Adrenal gland (tissue), 12 donors: ENCODE data around the gene TAF1A. TPM values are rescaled to one million over a fixed set of nuclear protein-coding genes. Genes with fewer than 3 reads are reported as not detected.

ENCODE experiments used
- DNase-seq, 7 donors: peaks; one replicate each; pipeline ENCODE4 v3.0.0-alpha.2; 2019 to 2020
- H3K27ac ChIP-seq, 5 donors: fragments of 200-600 bp; sonication (generic) in 4 of 5; 1 replicate in 3 of 5; 2 replicates in 2 of 5; pipeline versions ENCODE4 v1.5.1 to v1.8.0; 2016 to 2020; ENCODE audit warnings: mild to moderate bottlenecking in 1 of 5
- H3K27me3 ChIP-seq: fragments of 200-600 bp; 2 replicates; pipeline ENCODE4 v1.8.0; 2021
- H3K36me3 ChIP-seq, 2 donors: fragments of 200-600 bp; replicated peaks in 1 of 2; 1 replicate in 1 of 2; 2 replicates in 1 of 2; pipeline versions ENCODE4 v1.5.1 to v1.8.0; 2018 to 2022
- H3K4me1 ChIP-seq, 2 donors: fragments of 200-600 bp; replicated peaks in 1 of 2; 1 replicate in 1 of 2; 2 replicates in 1 of 2; pipeline versions ENCODE4 v1.5.1 to v1.8.0; 2018 to 2021
- H3K4me3 ChIP-seq, 4 donors: fragments of 200-600 bp; sonication (generic) in 3 of 4; one replicate each; pipeline ENCODE4 v1.5.1; 2016 to 2018
- H3K9me3 ChIP-seq, 3 donors: fragments of 200-600 bp; sonication (generic) in 1 of 3; replicated peaks in 1 of 3; 1 replicate in 2 of 3; 2 replicates in 1 of 3; pipeline versions ENCODE4 v1.5.1 to v1.8.0; 2016 to 2021
- POLR2A ChIP-seq, 2 donors: fragments of 450-650 bp; IDR thresholded peaks; one replicate each; pipeline ENCODE4 v1.6.1; 2017; ENCODE audit warnings: antibody characterized with exemption in 2 of 2, mild to moderate bottlenecking in 2 of 2, moderate library complexity in 1 of 2
- WGBS, 4 donors: extraction: QIAGEN DNeasy Blood & Tissue Kit in 2 of 4; methylation state at CpG; one replicate each; pipeline versions ENCODE4 v1.1.5 to v1.1.7; 2013 to 2017; 5-methylcytosine and 5-hydroxymethylcytosine counted together
- intact Hi-C, 2 donors: fragments of 100-400 bp; cut with DNase I; formaldehyde crosslinking; loops; one replicate each; pipeline versions ENCODE4 v1.14.1 to v1.15.0; 2022 to 2023
- polyA plus RNA-seq, 3 donors: library from polyadenylated mRNA; stranded (reverse); fragments of 200-250 nt in 2 of 3; fragments of 350-450 nt in 1 of 3; fragmentation: Illumina TruSeq in 1 of 3; extraction: RNeasy Lipid Tissue Mini Kit (QIAGEN cat#74804) in 1 of 3; gene quantifications; one replicate each; pipeline ENCODE4 v1.2.3, GENCODE V29; 2013 to 2014
- total RNA-seq, 9 donors: library from RNA; depleted of rRNA in 4 of 9; stranded (reverse); fragments of >200 nt in 4 of 9; fragments of 120-200 nt in 1 of 9; fragmentation: NEBNext Ultra II Directional in 1 of 9; extraction: Animal tissue kit (Norgen Biotek cat#: 25700) in 1 of 9; gene quantifications; one replicate each; pipeline versions ENCODE4 v1.1.0 to v1.2.4, GENCODE V29; 2013 to 2023
- TF ChIP-seq, protein P1 (sequence below), 6 experiments: fragments of 450-650 bp in 4 of 6; fragments of 200-600 bp in 2 of 6; sonication (generic) in 1 of 6; IDR thresholded peaks; 1 replicate in 5 of 6; 2 replicates in 1 of 6; pipeline versions ENCODE4 v1.5.1 to v1.8.0; 2016 to 2021; ENCODE audit warnings: antibody characterized with exemption in 6 of 6, mild to moderate bottlenecking in 2 of 6, moderate library complexity in 1 of 6
- donor health status: healthy with polysubstance abuse.
- donor health status: Bipolar disorder and iron deficiency.
- donor health status: DM: yes; HTN: yes; CAD: no.
- donor health status: DM: no; HTN: no; CAD: no.
- donor health status: DM: no; HTN: no; CAD: no.
- donor health status: DM: yes; HTN: yes; CAD: no.

TAF1A gene
- total and polyA plus RNA-seq, 12 donors, result 1.4 to 9.6 (median 5.7) TPM

DNA sequence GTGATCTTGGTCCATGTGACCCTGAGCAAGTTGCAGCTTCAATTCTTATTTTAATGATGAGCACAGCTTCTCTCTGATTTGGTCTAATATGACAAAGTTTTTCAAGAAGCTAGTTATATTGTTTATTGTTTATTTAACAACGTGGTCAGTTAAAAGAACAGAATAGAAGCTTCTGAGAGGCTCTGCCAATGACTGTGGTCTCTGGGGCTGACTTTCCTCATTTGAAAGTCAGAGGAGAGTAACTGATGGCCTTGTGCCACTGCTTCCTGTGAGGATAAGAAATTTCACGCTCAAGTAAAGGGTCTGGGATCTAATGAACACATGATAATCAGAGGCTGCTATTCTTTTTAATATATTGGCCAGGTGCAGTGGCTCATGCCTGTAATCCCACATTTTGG is 49.1 kb downstream of the TAF1A start:
- Histone ChIP-seq H3K27ac (no peak overlapping the region), H3K9me3 (no peaks in the 10 kb centered on the region), H3K4me1 (no peaks in the 10 kb centered on the region), H3K4me3 (no peak overlapping the region), H3K27me3 (no peaks in the 10 kb centered on the region), H3K36me3 (no peaks in the 10 kb centered on the region)
- 37 to 59% (median 46%) methylated on average over 2 of the region's 2 CpGs for WGBS, 4 donors
- no peak for TF ChIP-seq POLR2A (IDR thresholded peaks at IDR 0.05)
- TF ChIP-seq, protein P1, sequence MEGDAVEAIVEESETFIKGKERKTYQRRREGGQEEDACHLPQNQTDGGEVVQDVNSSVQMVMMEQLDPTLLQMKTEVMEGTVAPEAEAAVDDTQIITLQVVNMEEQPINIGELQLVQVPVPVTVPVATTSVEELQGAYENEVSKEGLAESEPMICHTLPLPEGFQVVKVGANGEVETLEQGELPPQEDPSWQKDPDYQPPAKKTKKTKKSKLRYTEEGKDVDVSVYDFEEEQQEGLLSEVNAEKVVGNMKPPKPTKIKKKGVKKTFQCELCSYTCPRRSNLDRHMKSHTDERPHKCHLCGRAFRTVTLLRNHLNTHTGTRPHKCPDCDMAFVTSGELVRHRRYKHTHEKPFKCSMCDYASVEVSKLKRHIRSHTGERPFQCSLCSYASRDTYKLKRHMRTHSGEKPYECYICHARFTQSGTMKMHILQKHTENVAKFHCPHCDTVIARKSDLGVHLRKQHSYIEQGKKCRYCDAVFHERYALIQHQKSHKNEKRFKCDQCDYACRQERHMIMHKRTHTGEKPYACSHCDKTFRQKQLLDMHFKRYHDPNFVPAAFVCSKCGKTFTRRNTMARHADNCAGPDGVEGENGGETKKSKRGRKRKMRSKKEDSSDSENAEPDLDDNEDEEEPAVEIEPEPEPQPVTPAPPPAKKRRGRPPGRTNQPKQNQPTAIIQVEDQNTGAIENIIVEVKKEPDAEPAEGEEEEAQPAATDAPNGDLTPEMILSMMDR (IDR thresholded peaks at IDR 0.05), result no peak
- DNase-seq, result no peak
- intact Hi-C loops, result no loop called here

DNA sequence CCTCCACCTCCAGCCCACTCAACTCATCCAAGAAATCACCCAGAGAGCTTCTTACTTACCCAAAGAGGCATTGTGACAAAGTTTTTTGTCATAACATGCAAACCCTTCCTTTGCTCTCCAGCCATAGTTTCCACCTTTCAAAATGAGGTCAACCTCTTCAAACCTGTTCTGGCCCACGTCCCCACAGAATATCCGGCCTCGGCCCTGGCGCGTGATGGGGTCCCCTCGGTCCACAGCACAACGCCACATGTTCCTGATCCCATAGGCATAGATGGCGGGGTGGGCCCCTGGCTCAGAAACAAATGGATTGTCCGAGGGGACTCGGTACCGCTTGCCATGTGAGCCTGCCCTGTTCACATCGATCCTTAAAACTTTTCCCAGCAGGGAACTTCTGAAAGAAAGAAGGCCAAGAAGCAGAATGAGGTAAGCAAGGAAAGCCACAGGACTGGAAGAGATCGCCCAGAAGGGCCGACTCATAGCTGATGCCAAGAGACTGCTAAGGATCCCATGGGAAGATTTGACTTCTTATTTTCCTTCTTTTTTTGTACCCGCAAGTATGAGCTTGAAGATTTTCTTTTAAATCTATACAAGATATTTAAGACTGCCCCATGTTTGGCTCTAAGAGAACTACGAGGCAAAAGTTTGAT is 49.7 kb downstream of the TAF1A start:
- DNase-seq, result no peak
- 82 to 93% (median 82%) methylated on average over 9 to 16 of the region's 16 CpGs for WGBS, 4 donors
- Histone ChIP-seq H3K27me3 (no peaks in the 10 kb centered on the region), H3K9me3 (no peaks in the 10 kb centered on the region), H3K4me1 (no peaks in the 10 kb centered on the region), H3K27ac (no peak overlapping the region), H3K36me3 (no peaks in the 10 kb centered on the region), H3K4me3 (no peak overlapping the region)
- intact Hi-C loops, result no loop called here
- TF ChIP-seq, protein P1 (IDR thresholded peaks at IDR 0.05), result no peak
- no peak for TF ChIP-seq POLR2A (IDR thresholded peaks at IDR 0.05)

DNA sequence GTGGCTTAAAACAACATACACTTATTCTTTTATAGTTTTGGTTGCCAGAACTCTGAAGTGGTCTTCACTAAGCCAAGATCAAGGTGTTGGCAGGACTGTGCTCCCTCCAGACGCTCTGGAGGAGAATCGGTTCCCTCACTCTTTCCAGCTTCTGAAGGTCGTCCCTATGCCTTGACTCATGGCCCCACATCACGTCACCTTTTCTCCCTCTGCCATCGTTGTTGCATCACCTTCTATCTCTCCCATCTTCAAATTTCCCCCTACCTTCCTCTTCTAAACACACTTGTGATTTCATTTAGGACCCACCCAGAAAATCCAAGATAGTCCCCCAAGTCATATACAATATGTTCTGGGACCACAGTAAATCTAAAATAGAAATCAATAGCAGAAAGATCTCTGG is 54.3 kb downstream of the TAF1A start:
- H3K4me3 ChIP-seq, result no peak overlapping the region
- no peaks in the 10 kb centered on the region for H3K9me3 ChIP-seq
- no peaks in the 10 kb centered on the region for H3K4me1 ChIP-seq
- DNase-seq, result no peak
- intact Hi-C loops, result no loop called here
- TF ChIP-seq POLR2A (IDR thresholded peaks at IDR 0.05), result no peak
- TF ChIP-seq, protein P1 (IDR thresholded peaks at IDR 0.05), result no peak
- WGBS, 4 donors, result 55 to 71% (median 62%) methylated on average over 5 of the region's 5 CpGs
- H3K27ac ChIP-seq, result no peak overlapping the region
- H3K36me3 ChIP-seq, result no peaks in the 10 kb centered on the region
- H3K27me3 ChIP-seq, result no peaks in the 10 kb centered on the region

DNA sequence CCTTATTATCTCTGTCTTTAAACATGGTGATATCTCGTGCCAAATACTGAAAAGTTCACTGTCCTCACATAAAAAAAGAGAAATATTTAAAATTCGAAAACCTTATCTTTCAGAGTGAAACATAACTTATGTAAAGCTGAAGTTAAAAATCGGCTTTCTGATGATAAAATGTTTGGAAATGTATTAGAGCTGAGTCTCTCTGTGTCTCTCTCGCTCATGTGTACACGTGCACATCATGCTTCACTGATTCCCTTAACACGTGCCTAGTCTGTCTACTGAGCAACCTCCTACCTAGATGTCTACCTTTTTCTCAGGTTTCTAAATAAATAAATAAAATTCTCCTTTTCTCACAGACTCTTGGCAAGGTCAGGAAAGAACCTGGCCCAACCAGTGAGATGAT is 58.9 kb downstream of the TAF1A start:
- Histone ChIP-seq H3K27me3 (no peaks in the 10 kb centered on the region), H3K27ac (no peak overlapping the region), H3K4me3 (no peak overlapping the region), H3K4me1 (no peaks in the 10 kb centered on the region), H3K36me3 (no peaks in the 10 kb centered on the region), H3K9me3 (no peaks in the 10 kb centered on the region)
- WGBS, 4 donors, result 67 to 85% (median 84%) methylated on average over 6 of the region's 6 CpGs
- intact Hi-C loops, result no loop called here
- no peak for TF ChIP-seq POLR2A (IDR thresholded peaks at IDR 0.05)
- TF ChIP-seq, protein P1 (IDR thresholded peaks at IDR 0.05), result no peak
- no peak for DNase-seq
